Fibroblast of lung (primary cell): ENCODE results near the gene NUDT5. TPM values are rescaled to one million over a fixed set of nuclear protein-coding genes. Genes with fewer than 3 reads are reported as not detected.

Experiments used
- DNase-seq, 2 donors: peaks; one replicate each; pipeline versions ENCODE4 v3.0.0 to v3.0.0-alpha.2; 2010; ENCODE audit warnings: low read depth in 2 of 2
- H2AFZ ChIP-seq: 2 replicates; pipeline ENCODE4 v1.5.1; 2012; ENCODE audit warnings: low read length, control low read depth, inconsistent platforms
- H3K27ac ChIP-seq: 2 replicates; pipeline ENCODE4 v1.5.1; 2011; ENCODE audit warnings: low read length, control low read depth; ENCODE audit not compliant: insufficient read depth
- H3K27me3 ChIP-seq: 2 replicates; pipeline ENCODE4 v1.5.1; 2011; ENCODE audit warnings: mild to moderate bottlenecking, low read length; ENCODE audit not compliant: control insufficient read depth, insufficient read depth
- H3K36me3 ChIP-seq: 2 replicates; pipeline ENCODE4 v1.5.1; 2011; ENCODE audit warnings: low read length; ENCODE audit not compliant: control insufficient read depth, insufficient read depth
- H3K4me1 ChIP-seq: 2 replicates; pipeline ENCODE4 v1.5.1; 2011; ENCODE audit warnings: low read length; ENCODE audit not compliant: control insufficient read depth, insufficient read depth; ENCODE audit errors: extremely low read depth
- H3K4me2 ChIP-seq: 2 replicates; pipeline ENCODE4 v1.5.1; 2011; ENCODE audit warnings: low read length, control low read depth; ENCODE audit not compliant: insufficient read depth; ENCODE audit errors: extremely low read depth
- H3K4me3 ChIP-seq, 4 experiments: fragments of 200-600 bp in 1 of 4; sonication (generic) in 1 of 4; replicated peaks in 1 of 4; 2 replicates each; pipeline ENCODE4 v1.5.1; 2011 to 2016; ENCODE audit warnings: low read length in 4 of 4, low read depth in 3 of 4, mild to moderate bottlenecking in 3 of 4, control low read depth in 2 of 4, inconsistent platforms in 1 of 4, mixed read lengths in 1 of 4; ENCODE audit not compliant: insufficient read depth in 1 of 4; ENCODE audit errors: control extremely low read depth in 1 of 4
- H3K79me2 ChIP-seq: 2 replicates; pipeline ENCODE4 v1.5.1; 2012; ENCODE audit warnings: mild to moderate bottlenecking, low read length, inconsistent platforms; ENCODE audit not compliant: control insufficient read depth, insufficient read depth
- H3K9ac ChIP-seq: 2 replicates; pipeline ENCODE4 v1.5.1; 2011; ENCODE audit warnings: mild to moderate bottlenecking, low read length, control low read depth; ENCODE audit not compliant: insufficient read depth
- H3K9me3 ChIP-seq: 2 replicates; pipeline ENCODE4 v1.5.1; 2012; ENCODE audit warnings: low read depth, low read length; ENCODE audit not compliant: control insufficient read depth, insufficient read depth
- H4K20me1 ChIP-seq: 2 replicates; pipeline ENCODE4 v1.5.1; 2011; ENCODE audit warnings: low read length; ENCODE audit not compliant: control insufficient read depth, insufficient read depth; ENCODE audit errors: extremely low read depth
- CTCF ChIP-seq, 2 donors: IDR thresholded peaks in 1 of 2; conservative IDR thresholded peaks in 1 of 2; 1 replicate in 1 of 2; 2 replicates in 1 of 2; pipeline ENCODE4 v1.5.1; 2011 to 2012; ENCODE audit warnings: low read length in 2 of 2, control low read depth in 1 of 2, inconsistent platforms in 1 of 2, low read depth in 1 of 2, mild to moderate bottlenecking in 1 of 2
- EZH2 ChIP-seq: IDR thresholded peaks from 2 replicates; pipeline ENCODE4 v1.5.1; 2012; ENCODE audit warnings: low read length, control low read depth, mild to moderate bottlenecking; ENCODE audit errors: missing control alignments
- polyA plus RNA-seq, 2 donors: library from polyadenylated mRNA; depleted of rRNA in 1 of 2; stranded (reverse) in 1 of 2; unstranded in 1 of 2; fragments of >200 nt; gene quantifications; 2 replicates each; pipeline ENCODE4 v1.2.1, GENCODE V29; 2011 to 2012; ENCODE audit warnings: missing spikeins in 1 of 2
- total RNA-seq: library from RNA; depleted of rRNA; stranded (reverse); fragments of >200 nt; gene quantifications from 2 replicates; pipeline ENCODE4 v1.2.1, GENCODE V29; 2014

Gene NUDT5
- total and polyA plus RNA-seq, 2 donors (not counting 1 experiment from before 2014, with no cell fraction given), result 58.8 to 69.4 TPM

GRCh38 chr10:12202226-12202625 lies 6.5 kb upstream of the NUDT5 start:
- TF ChIP-seq CTCF (conservative IDR thresholded peaks at IDR 0.05 in 1 of 2, IDR thresholded peaks at IDR 0.05 in 1 of 2; ENCODE audit: low read depth in 1 of 2, low read length in 2 of 2) (no peak), EZH2 (no peak)
- H3K9me3 ChIP-seq, result no peaks in the 10 kb centered on the region
- H3K27me3 ChIP-seq, result no peaks in the 10 kb centered on the region
- no peak overlapping the region for H3K4me3 ChIP-seq
- H3K4me1 ChIP-seq, result no peaks in the 10 kb centered on the region
- peaks cover 3% of the 10 kb centered on the region for H4K20me1 ChIP-seq
- H3K4me2 ChIP-seq, result no peak overlapping the region
- no peak overlapping the region for H3K27ac ChIP-seq
- H2AFZ ChIP-seq, result no peak overlapping the region
- H3K36me3 ChIP-seq, result peaks cover 6% of the 10 kb centered on the region
- no peak overlapping the region for H3K9ac ChIP-seq
- H3K79me2 ChIP-seq, result peaks cover 46% of the 10 kb centered on the region
- no peak for DNase-seq

- Histone ChIP-seq H3K79me2 (peaks cover 52% of the 10 kb centered on the region), H2AFZ (no peak overlapping the region), H4K20me1 (peaks cover 3% of the 10 kb centered on the region), H3K9ac (no peak overlapping the region), H3K4me2 (no peak overlapping the region), H3K27ac (no peak overlapping the region), H3K27me3 (no peaks in the 10 kb centered on the region), H3K4me3 (no peak overlapping the region), H3K4me1 (no peaks in the 10 kb centered on the region), H3K36me3 (peaks cover 6% of the 10 kb centered on the region), H3K9me3 (no peaks in the 10 kb centered on the region)
- TF ChIP-seq CTCF (conservative IDR thresholded peaks at IDR 0.05 in 1 of 2, IDR thresholded peaks at IDR 0.05 in 1 of 2; ENCODE audit: low read depth in 1 of 2, low read length in 2 of 2) (no peak), EZH2 (no peak)
- no peak for DNase-seq
Measured at GRCh38 chr10:12201543-12201942, 5.9 kb upstream of the NUDT5 start.

GRCh38 chr10:12200850-12201249 lies 5.2 kb upstream of the NUDT5 start:
- H2AFZ ChIP-seq, result no peak overlapping the region
- no peak for DNase-seq
- no peaks in the 10 kb centered on the region for H3K27me3 ChIP-seq
- H3K4me3 ChIP-seq, result no peak overlapping the region
- no peak overlapping the region for H3K27ac ChIP-seq
- peaks cover 55% of the 10 kb centered on the region for H3K79me2 ChIP-seq
- H3K36me3 ChIP-seq, result peaks cover 6% of the 10 kb centered on the region
- no peak overlapping the region for H3K4me2 ChIP-seq
- no peaks in the 10 kb centered on the region for H3K9me3 ChIP-seq
- no peaks in the 10 kb centered on the region for H3K4me1 ChIP-seq
- TF ChIP-seq CTCF (conservative IDR thresholded peaks at IDR 0.05 in 1 of 2, IDR thresholded peaks at IDR 0.05 in 1 of 2; ENCODE audit: low read depth in 1 of 2, low read length in 2 of 2), result no peak
- no peak for TF ChIP-seq EZH2
- peaks cover 3% of the 10 kb centered on the region for H4K20me1 ChIP-seq
- no peak overlapping the region for H3K9ac ChIP-seq
